ENCODE data around the gene ATRNL1.
"Not testable (repeated sequence)": the region's sequence is repeated elsewhere in the genome, so short reads cannot be mapped to it uniquely, and the experiment has no call there.

The ATRNL1 gene

DNA sequence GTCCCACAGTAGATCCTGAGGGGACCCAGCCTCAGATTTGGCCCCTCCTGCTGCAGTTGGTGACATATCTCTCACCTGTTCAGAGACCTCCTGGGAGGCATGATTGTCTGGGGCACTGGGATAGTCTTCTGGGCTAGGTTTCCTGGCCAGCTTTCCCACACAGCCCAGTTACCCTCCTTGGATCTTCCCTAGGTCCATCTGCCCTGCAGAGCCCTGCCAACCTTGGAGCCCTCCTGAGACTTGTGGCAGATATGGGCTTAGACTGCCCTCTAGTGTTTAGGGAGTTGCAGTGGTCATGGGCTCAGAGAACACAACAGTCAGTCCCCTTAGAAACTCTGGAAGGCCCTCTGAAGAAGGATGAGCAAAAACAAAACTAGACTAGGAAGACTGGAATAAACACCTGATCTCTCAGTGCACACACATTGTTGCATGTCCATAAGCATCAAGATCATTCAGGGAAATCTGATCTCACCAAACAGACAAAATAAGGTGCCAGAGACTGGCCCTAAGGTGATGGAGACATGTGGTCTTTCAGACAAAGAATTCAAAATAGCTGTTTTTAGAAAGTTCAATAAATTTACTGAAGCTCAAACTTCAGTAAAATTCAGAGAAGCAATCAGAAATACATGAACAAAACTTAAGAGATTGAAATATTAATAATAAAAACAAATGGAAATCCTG lies 324.6 kb downstream of the ATRNL1 start:
- peak; percentile 17 for DNase-seq (ENCODE audit: low spot score)

GRCh38 chr10:115422624-115423023 lies 329.5 kb downstream of the ATRNL1 start:
- no peak for DNase-seq (ENCODE audit: low spot score)

- DNase-seq (ENCODE audit: low spot score) = no peak
Measured at GRCh38 chr10:115427611-115428010, 334.4 kb downstream of the ATRNL1 start.

DNA sequence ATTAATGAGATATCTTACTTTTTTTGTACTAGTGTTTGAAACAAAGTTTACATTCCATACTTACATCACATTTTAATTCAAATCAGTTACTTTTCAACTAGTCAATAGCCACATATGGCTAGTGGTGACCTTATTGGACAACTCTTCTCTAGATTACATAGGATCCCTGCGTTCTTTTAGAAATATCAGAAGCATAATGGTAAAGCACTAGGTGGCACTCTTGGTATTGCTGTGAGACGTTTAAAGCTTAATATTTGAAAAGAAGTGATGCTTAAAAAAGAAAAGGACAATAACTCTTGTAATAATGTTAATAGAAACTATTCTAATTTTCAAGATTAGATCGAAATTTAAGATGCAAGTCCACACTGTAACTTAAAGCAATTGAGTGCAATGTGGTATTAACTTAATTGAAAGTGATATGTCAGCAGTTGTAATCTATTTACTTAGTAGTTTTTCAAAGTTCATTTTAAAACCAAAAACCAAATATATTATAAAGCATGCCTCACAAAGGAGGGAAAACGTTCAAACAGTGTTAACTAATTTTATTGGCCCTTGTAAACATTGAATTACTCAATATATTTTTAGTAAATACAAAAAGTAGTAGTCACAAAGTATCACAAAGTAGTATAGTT lies 339.1 kb downstream of the ATRNL1 start:
- DNase-seq (ENCODE audit: low spot score) = no peak

GRCh38 chr10:115436999-115437398 lies 343.8 kb downstream of the ATRNL1 start:
- no peak for DNase-seq (ENCODE audit: low spot score)

- DNase-seq (ENCODE audit: low spot score) = no peak
Measured at GRCh38 chr10:115441907-115442545, 348.9 kb downstream of the ATRNL1 start.

DNA sequence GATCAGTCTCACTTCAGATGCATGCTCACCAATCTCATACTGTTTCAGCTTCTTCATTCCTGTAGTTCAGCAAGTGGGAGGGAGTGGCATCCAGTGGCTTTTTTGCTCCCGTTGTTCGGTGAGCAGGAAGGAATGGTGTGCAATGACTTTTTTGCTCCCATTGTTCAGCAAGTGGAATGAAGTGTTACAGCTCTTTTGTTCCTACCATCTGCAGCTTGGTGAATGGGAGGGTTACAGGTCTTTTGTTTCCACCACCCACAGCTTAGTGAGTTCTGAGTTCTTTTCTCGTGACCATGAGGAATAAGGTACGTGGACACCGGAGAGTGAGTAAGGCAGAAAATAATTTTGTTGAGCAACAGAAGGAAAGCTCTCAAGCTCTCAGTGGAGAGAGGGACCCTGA lies 363.6 kb downstream of the ATRNL1 start:
- DNase-seq (ENCODE audit: low spot score) = no peak

GRCh38 chr10:115483294-115483693 lies 390.1 kb downstream of the ATRNL1 start:
- no peak for DNase-seq (ENCODE audit: low spot score)

DNA sequence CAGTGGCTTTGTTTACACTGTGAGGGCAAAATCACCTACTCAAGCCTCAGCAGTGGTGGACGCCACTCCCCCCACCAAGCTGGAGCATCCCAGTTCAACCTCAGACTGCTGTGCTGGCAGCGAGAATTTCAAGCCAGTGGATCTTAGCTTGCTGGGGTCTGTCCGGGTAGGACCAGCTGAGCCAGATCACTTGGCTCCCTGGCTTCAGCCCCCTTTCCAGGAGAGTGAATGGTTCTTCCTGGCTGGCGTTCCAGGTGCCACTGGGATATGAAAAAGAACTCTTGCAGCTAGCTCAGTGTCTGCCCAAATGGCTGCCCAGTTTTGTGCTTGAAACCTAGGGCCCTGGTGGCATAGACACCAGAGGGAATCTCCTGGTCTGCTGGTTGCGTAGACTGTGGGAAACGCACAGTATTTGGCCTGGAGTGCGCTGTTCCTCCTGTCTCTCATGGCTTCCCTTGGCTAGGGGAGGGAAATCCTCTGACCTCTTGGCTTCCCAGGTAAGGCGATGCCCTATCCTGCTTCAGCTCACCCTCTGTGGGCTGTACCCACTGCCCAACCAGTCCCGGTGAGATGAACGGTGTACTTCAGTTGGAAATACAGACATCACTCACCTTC lies 398.5 kb downstream of the ATRNL1 start:
- DNase-seq (ENCODE audit: low spot score) = no peak

- DNase-seq (ENCODE audit: low spot score) = no peak
Measured at GRCh38 chr10:115503546-115503945, 410.4 kb downstream of the ATRNL1 start.

DNA sequence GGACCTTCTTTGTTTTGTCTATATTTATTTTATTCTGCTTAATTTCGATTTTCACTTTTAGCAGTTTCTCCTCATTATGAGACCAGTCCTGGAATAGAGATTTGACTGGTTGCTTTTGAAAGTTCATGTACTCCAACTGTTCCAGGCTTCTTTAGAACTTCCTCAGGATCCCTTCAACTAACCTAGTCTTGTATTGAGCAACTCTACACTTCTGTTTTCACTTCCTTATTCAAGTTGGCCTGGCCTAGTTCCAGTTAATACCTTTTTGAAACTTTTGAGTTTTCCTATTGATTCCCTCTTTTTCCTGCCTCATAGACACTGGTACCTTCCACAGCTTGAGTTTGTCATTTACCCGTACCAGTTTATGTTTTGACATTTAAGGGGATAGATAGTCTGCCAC lies 421.7 kb downstream of the ATRNL1 start:
- no peak for DNase-seq (ENCODE audit: low spot score)

- DNase-seq (ENCODE audit: low spot score) = no peak
Measured at GRCh38 chr10:115525141-115525540, 432.0 kb downstream of the ATRNL1 start.

DNA sequence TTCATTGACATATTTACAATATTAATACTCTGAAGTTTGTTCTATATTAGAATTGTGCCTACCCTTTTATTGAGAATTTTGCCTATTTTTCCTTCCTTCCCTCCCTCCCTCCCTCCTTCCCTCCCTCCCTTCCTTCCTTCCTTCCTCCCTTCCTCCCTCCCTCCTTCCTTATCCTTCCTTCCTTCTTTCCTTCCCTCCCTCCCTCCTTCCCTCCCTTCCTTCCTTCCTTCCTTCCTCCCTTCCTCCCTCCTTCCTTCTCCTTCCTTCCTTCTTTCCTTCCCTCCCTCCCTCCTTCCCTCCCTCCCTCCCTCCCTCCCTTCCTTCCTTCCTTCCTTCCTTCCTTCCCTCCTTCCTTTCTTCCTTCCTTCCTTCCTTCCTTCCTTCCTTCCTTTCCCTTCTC lies 434.5 kb downstream of the ATRNL1 start:
- not testable (repeated sequence) for DNase-seq (ENCODE audit: low spot score)

DNA sequence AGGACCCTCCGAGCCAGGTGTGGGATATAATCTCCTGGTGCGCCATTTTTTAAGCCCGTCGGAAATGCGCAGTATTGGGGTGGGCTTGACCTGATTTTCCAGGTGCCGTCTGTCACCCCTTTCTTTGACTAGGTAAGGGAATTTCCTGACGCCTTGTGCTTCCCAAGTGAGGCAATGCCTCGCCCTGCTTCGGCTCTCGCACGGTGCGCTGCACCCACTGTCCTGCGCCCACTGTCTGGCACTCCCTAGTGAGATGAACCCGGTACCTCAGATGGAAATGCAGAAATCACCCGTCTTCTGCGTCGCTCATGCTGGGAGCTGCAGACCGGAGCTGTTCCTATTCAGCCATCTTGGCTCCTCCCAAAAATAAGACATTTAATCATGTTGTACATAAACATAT lies 443.2 kb downstream of the ATRNL1 start:
- DNase-seq (ENCODE audit: low spot score) = not testable (repeated sequence)

DNA sequence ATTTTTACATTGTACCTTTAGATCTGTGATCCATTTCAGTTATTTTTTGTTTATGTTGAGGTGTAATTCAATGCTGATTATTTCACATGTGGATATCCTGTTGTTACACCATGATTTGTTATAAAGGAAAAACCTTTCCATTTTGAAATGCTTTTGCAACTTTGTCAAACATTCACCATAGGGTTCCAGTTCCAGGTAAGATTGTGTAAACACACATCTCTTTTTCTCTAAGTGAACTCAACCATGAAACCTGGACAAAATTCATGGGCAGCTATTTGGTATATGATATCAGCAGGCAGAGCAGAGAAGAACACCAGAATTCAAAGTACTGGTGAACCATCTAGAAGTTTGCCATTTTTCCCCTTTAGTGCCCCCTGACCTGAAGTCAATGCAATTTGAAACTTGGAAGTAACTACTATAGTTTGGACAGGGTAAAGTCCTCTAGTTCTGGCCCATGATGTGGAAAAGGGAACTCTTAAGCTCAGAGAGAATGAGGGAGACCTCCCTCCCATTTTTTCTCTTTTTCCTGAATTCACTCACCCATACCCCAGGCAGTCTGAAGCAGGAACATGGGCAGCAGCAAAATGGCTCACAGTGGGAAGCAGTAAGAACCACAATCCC lies 446.1 kb downstream of the ATRNL1 start:
- DNase-seq (ENCODE audit: low spot score) = no peak

- no peak for DNase-seq (ENCODE audit: low spot score)
Measured at GRCh38 chr10:115555887-115556402, 462.8 kb downstream of the ATRNL1 start.

DNA sequence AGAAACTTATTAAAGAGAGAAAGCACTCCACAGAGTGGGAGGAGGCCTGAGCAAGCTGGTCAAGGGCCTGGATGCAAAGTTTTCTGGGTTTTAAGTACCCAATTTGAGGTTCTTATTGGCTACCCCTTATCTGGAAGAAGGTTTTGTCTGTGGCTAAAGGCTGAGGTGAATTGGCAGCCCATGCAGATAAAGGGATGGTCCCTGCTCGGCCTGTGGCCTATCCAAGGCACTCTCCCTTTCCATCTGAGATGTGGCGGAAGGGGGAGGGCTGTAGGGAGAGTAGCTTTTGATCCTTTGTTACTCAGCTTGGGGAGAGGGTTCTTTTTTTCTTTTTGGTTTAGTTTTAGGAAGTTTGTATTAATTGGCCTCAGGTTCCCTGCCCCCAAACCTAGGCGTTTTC lies 465.1 kb downstream of the ATRNL1 start:
- DNase-seq (ENCODE audit: low spot score) = no peak

DNA sequence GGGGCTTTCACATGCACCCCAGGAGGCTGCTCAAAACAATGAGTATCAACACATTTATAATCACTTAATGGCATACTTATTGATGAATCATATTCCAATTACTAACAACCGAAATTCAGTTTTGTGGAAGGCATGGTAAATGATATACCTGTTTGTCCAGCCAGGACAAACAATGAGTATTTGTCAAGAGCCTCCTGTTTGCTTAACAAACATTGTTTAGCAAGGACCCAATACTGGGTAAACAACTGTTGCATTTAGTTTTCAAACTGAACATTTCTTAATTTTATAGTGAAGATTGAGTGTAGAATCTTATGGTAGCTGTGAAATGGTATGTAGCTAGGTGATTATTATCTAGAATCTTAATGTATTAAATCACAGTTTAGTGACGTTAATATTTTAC lies 473.7 kb downstream of the ATRNL1 start:
- no peak for DNase-seq (ENCODE audit: low spot score)

GRCh38 chr10:115572740-115573455 lies 479.7 kb downstream of the ATRNL1 start:
- no peak for DNase-seq (ENCODE audit: low spot score)

- no peak for DNase-seq (ENCODE audit: low spot score)
Measured at GRCh38 chr10:115580239-115580638, 487.1 kb downstream of the ATRNL1 start.

GRCh38 chr10:115593060-115593459 lies 499.9 kb downstream of the ATRNL1 start:
- DNase-seq (ENCODE audit: low spot score) = no peak

GRCh38 chr10:115604627-115605026 lies 511.5 kb downstream of the ATRNL1 start:
- DNase-seq (ENCODE audit: low spot score) = no peak
